Measurements from ENCODE around the gene GTF2IRD1.

Gene GTF2IRD1

GRCh38 chr7:74568658-74569057 lies 115.0 kb downstream of the GTF2IRD1 start:
- no peak for DNase-seq (ENCODE audit: low spot score)

DNA sequence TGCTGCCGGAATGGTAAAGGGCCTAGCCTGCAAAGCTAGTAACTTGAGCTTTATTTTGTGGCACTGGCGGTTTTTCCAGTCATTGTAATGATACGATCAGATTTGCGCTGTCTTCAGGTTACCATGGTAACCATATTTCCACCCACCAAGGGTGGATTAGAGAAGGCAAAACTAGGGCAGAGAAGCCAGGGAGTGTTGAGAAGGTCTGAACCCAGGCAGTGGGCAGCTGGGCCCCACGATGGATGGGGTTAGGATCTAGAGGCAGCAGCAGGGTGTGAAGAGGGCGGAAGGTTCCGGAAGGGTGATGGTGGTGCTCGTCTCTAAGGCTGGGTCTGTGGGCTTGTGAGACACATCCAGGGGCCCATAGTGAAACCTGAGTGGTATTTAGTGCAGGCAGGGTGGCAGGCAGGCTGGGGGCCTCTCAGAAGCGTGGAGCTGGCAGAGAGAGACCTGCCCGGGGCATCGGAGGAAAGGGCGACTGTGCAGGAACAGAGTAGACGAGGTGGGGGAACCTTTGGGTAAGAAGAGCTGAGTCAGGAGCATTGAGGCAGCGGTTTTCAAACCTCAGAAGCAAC lies 115.9 kb downstream of the GTF2IRD1 start:
- no peak for DNase-seq (ENCODE audit: low spot score)

- no peak for DNase-seq (ENCODE audit: low spot score)
Measured at GRCh38 chr7:74570533-74571156, 116.9 kb downstream of the GTF2IRD1 start.

DNA sequence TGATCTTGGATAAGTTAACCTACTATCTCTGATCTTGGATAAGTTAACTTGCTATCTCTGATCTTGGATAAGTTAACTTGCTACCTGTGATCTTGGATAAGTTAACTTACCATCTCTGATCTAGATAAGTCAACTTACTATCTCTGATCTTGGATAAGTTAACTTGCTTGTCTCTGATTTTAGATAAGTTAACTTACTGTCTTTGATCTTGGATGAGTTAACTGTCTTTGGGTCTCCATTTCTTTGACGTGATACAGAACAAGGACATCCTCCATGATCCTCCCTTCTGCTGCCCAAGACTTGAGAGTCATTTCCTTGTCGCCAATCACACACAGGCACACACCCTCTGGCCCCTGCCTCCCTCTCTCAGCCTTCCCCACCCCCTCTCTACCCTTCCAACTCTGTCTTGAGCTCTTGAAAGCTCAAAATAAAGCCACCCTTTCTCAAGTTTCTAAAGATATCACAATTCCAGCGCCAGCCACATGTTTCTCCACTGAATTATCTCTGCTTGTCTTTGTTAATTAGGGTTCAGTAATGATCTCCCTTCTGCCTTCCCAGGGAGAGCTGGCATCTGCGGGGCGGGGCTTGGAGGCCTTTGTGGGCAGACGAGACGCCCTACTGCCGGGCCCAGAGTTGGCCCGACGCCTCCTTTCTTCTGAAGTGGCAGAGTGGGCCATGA lies 118.7 kb downstream of the GTF2IRD1 start:
- DNase-seq (ENCODE audit: low spot score): no peak

- no peak for DNase-seq (ENCODE audit: low spot score)
Measured at GRCh38 chr7:74573512-74573911, 119.8 kb downstream of the GTF2IRD1 start.

DNA sequence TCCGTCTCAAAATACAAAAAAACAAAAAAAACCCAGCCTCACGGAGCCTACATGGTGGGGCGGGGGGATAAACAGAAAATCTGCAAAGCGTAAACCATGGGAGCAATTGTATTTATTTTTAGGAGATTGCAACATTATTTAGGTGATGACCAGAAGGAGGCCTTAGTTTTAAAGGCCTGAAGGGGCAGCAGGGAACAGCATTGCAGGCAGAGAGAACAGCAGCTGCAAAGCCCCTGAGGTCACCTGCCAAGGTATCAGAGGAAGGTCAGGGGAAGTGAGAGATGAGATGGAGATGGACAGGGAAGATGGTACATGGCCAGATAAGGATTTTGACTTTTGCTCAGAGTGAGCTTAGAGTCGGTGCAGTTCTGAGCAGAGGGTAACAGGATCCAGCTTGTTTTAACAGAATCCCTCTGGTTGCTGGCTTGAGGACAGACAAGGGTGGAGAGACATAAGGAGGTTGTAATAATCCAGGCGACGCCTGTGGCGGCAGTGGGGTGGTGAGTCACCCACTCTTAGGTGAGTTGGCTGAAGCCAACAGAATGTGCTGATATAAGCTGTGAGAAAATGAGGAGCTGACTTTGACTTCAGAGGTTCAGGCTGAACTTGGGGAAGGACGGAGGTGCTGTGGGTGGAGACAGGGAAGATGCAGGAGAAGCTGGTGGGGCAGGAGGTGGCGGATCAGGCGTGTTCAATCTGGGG lies 121.5 kb downstream of the GTF2IRD1 start:
- no peak for DNase-seq (ENCODE audit: low spot score)

DNA sequence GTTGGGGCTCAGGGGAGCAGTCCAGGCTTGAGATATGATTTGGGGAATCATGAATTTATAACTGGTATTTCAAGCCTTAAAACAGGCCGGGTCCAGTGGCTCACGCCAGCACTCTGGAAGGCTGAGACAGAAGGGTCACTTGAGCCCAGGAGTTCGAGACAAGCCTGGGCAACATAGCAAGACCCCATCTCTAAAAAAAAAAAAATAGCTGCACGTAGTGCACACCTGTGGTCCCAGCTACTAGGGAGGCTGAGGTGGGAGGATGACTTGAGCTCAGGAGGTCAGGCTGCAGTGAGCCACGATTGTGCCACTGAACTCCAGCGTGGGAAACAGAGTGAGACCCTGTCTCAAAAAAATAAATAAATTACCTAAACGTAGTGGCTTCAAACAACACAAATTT lies 122.1 kb downstream of the GTF2IRD1 start:
- no peak for DNase-seq (ENCODE audit: low spot score)

DNA sequence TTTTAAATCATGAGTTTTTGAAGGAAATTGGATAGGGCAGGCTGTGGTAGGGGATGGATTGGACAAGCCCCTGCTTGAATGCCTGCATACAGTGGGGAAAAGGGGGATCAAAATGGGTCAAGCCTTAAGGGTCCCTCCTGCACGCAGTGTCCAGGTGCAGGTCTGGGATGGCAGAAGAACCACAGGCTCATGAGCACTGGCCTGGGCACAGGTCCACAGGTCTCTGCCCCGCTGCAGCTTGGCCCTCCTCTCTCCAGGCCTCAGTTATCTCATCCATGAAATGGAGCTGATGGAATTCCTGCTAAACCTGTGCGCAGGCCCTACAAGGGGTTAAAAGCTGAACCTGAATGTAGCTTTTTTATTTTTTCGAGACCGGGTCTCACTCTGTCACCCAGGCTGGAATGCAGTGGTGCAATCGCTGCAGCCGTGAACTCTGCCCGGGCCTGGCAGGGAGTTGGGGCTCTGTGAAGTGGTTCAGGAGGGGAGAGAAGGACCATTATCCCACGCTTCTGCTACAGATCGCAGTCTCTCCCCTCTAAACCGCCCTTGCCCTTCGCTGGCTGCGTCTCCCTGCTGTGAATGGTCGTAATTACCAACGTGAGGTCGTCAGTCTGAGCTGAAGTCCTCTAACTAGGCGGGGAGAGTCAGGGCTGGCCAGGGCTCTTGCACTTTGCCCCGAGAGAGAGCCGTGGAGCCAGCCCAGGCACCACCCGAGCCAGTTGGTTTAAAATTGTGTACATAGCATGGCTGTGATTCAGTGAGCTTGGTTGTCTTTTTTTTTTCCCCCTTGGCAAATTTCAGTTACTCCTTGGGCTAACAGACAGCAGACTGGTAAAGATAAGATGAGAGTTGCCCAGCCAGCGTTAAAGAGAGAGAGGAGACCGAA lies 126.3 kb downstream of the GTF2IRD1 start:
- DNase-seq (ENCODE audit: low spot score): peak; percentile 59

DNA sequence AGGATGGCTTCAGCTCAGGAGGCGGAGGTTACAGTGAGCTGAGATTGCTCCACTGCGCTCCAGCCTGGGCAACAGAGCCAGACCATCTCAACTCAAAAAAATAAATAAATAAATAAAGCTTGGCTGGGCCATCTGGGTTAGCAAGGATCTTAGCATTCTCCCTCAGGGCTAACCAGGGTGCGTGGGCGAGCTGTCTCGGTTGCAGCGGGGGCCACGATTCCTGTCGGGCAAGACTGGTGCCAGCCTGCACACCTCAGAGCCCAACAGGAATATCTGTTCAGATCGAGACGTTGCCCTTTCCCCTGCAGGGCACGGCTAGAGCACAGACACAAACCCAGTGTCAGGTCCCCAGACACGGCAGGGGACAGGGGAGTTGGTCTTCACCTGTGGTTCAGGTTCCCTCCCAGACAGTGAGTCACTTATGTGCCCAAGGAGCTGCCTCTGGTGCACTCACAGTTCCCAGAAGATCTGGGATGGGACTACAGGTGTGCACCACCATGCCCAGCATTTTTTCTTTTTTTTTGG lies 128.3 kb downstream of the GTF2IRD1 start:
- DNase-seq (ENCODE audit: low spot score): no peak

GRCh38 chr7:74582447-74583039 lies 128.8 kb downstream of the GTF2IRD1 start:
- DNase-seq (ENCODE audit: low spot score): no peak

GRCh38 chr7:74583630-74584029 lies 129.9 kb downstream of the GTF2IRD1 start:
- no peak for DNase-seq (ENCODE audit: low spot score)

- no peak for DNase-seq (ENCODE audit: low spot score)
Measured at GRCh38 chr7:74584160-74584954, 130.7 kb downstream of the GTF2IRD1 start.

DNA sequence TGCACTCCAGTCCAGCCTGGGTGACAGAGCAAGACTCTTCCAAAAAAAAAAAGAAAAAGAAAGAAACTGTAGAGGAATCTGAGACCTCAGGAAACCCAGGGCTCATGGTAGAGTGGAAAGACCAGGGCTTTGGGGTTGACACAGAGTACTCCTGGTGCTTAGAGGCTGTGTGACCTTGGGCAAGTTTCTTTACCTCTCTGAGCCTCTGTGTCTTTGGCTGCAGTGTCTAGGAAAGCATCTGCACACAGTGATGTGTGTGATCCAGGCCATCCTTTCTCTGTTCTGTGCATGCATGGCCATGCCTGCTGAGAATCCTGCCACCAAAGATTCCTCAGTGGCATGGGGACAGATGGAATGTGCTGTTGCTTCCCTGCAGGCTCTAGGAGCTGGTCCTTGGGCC lies 132.1 kb downstream of the GTF2IRD1 start:
- no peak for DNase-seq (ENCODE audit: low spot score)

DNA sequence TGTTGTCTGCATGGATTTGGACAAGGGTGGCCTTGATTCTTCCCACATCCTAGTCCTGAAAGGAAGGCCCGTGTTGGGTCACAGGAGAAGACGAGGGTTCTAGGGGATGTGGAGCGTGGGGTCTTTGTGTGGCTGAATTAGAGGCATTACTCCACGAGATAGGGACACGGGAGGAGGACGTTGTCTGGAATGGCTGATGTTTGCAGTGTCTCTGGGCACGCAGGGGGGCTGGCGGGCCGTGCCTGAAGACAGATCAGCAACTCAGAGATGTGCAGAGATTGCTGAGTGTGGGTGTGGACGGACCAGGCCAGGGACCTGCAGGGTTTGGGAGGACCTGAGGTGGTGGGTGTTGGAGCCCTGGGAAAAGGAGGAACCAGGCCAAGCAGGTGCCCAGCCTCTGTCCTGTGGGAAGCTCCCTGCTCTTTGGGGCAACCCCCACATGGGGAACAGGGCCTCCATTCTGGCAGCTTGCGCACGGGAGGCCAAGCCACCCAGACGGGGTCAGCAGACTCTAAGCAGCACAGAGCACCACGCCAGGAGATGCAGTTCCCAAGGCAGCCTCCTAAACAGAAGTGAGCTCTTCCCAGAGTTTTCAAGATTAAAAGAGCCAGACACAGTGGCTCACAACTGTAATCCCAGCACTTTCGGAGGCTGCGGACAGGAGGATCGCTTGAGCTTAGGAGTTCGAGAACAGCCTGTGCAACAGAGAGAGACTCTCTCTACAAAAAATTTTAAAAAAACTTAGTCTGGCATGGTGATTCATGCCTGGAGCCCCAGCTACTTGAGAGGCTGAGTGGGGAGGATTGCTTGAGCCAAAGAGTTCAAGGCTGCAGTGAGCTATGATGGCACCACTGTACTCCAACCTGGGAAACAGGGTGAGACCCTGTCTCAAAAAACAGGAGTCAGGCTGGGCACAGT lies 132.8 kb downstream of the GTF2IRD1 start:
- DNase-seq (ENCODE audit: low spot score): no peak

- peak; percentile 56 for DNase-seq (ENCODE audit: low spot score)
Measured at GRCh38 chr7:74587435-74588126, 133.9 kb downstream of the GTF2IRD1 start.

- no peak for DNase-seq (ENCODE audit: low spot score)
Measured at GRCh38 chr7:74590813-74591212, 137.1 kb downstream of the GTF2IRD1 start.

DNA sequence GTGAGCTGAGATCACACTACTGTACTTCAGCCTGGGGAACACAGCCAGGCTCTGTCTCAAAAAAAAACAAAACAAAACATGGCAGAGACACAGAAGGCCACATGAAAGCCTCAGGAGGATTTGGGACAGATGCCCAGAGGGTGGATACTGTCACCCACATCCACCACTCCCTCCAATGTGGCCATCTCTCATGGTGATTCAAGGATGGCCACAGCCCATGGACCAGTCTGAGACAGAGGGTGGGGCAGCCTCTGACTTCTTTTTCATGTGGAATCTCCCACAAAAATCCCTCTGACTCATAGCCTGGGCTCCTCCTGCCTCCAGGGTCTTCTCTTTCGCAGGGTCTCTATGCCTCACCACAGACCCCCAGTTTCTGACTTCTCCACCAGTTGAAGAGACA lies 144.9 kb downstream of the GTF2IRD1 start:
- no peak for DNase-seq (ENCODE audit: low spot score)

- no peak for DNase-seq (ENCODE audit: low spot score)
Measured at GRCh38 chr7:74599244-74599643, 145.5 kb downstream of the GTF2IRD1 start.
